ENCODE results near the gene CSNK1G1. TPM values are rescaled to one million over a fixed set of nuclear protein-coding genes. Genes with fewer than 3 reads are reported as not detected.

CSNK1G1 gene
- polyA plus RNA-seq, 1 donor from 2014 or later = 18.9 TPM

- no peak overlapping the region for H3K9ac ChIP-seq (ENCODE audit: low read length)
- H3K27ac ChIP-seq (ENCODE audit: low read length) = no peak overlapping the region
- no peaks in the 10 kb centered on the region for H4K20me1 ChIP-seq (ENCODE audit: insufficient read depth)
- no peaks in the 10 kb centered on the region for H3K27me3 ChIP-seq (ENCODE audit: insufficient read depth, low read depth, low read length)
- no peaks in the 10 kb centered on the region for H3F3A ChIP-seq (ENCODE audit: insufficient read depth, low read length, poor library complexity, severe bottlenecking)
- no peaks in the 10 kb centered on the region for H3K9me2 ChIP-seq (ENCODE audit: insufficient read depth, low read length)
- no peaks in the 10 kb centered on the region for H3K79me2 ChIP-seq (replicated peaks; ENCODE audit: insufficient read depth, low read length)
- H3K4me2 ChIP-seq (ENCODE audit: low read length) = no peak overlapping the region
- no peak overlapping the region for H2AFZ ChIP-seq (ENCODE audit: low read depth, low read length)
- H3K9me3 ChIP-seq (ENCODE audit: low read length) = no peaks in the 10 kb centered on the region
- no peaks in the 10 kb centered on the region for H3K36me3 ChIP-seq (ENCODE audit: insufficient read depth, low read length)
- no peak overlapping the region for H3K4me3 ChIP-seq (ENCODE audit: low read length)
- TF ChIP-seq SMC3 (conservative IDR thresholded peaks at IDR 0.05; ENCODE audit: poor library complexity) (no peak), MXI1 (conservative IDR thresholded peaks at IDR 0.05; ENCODE audit: poor library complexity, severe bottlenecking) (no peak), EP300 (conservative IDR thresholded peaks at IDR 0.05; ENCODE audit: poor library complexity, severe bottlenecking) (no peak), REST (IDR thresholded peaks at IDR 0.05; ENCODE audit: borderline replicate concordance) (no peak), RAD21 (conservative IDR thresholded peaks at IDR 0.05) (no peak), TAF1 (IDR thresholded peaks at IDR 0.05; ENCODE audit: low read depth) (no peak), EZH2 (IDR thresholded peaks at IDR 0.05; ENCODE audit: borderline replicate concordance, insufficient read depth, low read length, poor library complexity, severe bottlenecking) (no peak), POLR2AphosphoS5 (IDR thresholded peaks at IDR 0.05) (no peak)
- TF ChIP-seq, protein P1, sequence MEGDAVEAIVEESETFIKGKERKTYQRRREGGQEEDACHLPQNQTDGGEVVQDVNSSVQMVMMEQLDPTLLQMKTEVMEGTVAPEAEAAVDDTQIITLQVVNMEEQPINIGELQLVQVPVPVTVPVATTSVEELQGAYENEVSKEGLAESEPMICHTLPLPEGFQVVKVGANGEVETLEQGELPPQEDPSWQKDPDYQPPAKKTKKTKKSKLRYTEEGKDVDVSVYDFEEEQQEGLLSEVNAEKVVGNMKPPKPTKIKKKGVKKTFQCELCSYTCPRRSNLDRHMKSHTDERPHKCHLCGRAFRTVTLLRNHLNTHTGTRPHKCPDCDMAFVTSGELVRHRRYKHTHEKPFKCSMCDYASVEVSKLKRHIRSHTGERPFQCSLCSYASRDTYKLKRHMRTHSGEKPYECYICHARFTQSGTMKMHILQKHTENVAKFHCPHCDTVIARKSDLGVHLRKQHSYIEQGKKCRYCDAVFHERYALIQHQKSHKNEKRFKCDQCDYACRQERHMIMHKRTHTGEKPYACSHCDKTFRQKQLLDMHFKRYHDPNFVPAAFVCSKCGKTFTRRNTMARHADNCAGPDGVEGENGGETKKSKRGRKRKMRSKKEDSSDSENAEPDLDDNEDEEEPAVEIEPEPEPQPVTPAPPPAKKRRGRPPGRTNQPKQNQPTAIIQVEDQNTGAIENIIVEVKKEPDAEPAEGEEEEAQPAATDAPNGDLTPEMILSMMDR (IDR thresholded peaks at IDR 0.05; ENCODE audit: poor library complexity, severe bottlenecking) = no peak
Measured at GRCh38 chr15:64343222-64343621, 12.8 kb downstream of the CSNK1G1 start.

GRCh38 chr15:64341961-64342360, 14.0 kb downstream of the CSNK1G1 start:
- no peaks in the 10 kb centered on the region for H3K27me3 ChIP-seq (ENCODE audit: insufficient read depth, low read depth, low read length)
- H4K20me1 ChIP-seq (ENCODE audit: insufficient read depth) = no peaks in the 10 kb centered on the region
- H3K9me3 ChIP-seq (ENCODE audit: low read length) = no peaks in the 10 kb centered on the region
- H3K9ac ChIP-seq (ENCODE audit: low read length) = no peak overlapping the region
- no peaks in the 10 kb centered on the region for H3K79me2 ChIP-seq (replicated peaks; ENCODE audit: insufficient read depth, low read length)
- H3F3A ChIP-seq (ENCODE audit: insufficient read depth, low read length, poor library complexity, severe bottlenecking) = no peaks in the 10 kb centered on the region
- H3K9me2 ChIP-seq (ENCODE audit: insufficient read depth, low read length) = no peaks in the 10 kb centered on the region
- no peak overlapping the region for H3K4me3 ChIP-seq (ENCODE audit: low read length)
- TF ChIP-seq REST (IDR thresholded peaks at IDR 0.05; ENCODE audit: borderline replicate concordance) (no peak), EP300 (conservative IDR thresholded peaks at IDR 0.05; ENCODE audit: poor library complexity, severe bottlenecking) (no peak), SMC3 (conservative IDR thresholded peaks at IDR 0.05; ENCODE audit: poor library complexity) (no peak), TAF1 (IDR thresholded peaks at IDR 0.05; ENCODE audit: low read depth) (no peak), POLR2AphosphoS5 (IDR thresholded peaks at IDR 0.05) (no peak), EZH2 (IDR thresholded peaks at IDR 0.05; ENCODE audit: borderline replicate concordance, insufficient read depth, low read length, poor library complexity, severe bottlenecking) (no peak), RAD21 (conservative IDR thresholded peaks at IDR 0.05) (no peak), MXI1 (conservative IDR thresholded peaks at IDR 0.05; ENCODE audit: poor library complexity, severe bottlenecking) (no peak)
- TF ChIP-seq, protein P1 (IDR thresholded peaks at IDR 0.05; ENCODE audit: poor library complexity, severe bottlenecking) = no peak
- no peaks in the 10 kb centered on the region for H3K36me3 ChIP-seq (ENCODE audit: insufficient read depth, low read length)
- no peak overlapping the region for H2AFZ ChIP-seq (ENCODE audit: low read depth, low read length)
- no peak overlapping the region for H3K27ac ChIP-seq (ENCODE audit: low read length)
- no peak overlapping the region for H3K4me2 ChIP-seq (ENCODE audit: low read length)
